Measurements from ENCODE around the gene GALNT16. TPM values are rescaled to one million over a fixed set of nuclear protein-coding genes. Genes with fewer than 3 reads are reported as not detected.
A peak's percentile ranks its signal among the peaks of the same experiment; 100 is the strongest.

The GALNT16 gene
- total RNA-seq, 4 donors from 2014 or later, result 8.3 to 11.7 (median 10.7) TPM

DNA sequence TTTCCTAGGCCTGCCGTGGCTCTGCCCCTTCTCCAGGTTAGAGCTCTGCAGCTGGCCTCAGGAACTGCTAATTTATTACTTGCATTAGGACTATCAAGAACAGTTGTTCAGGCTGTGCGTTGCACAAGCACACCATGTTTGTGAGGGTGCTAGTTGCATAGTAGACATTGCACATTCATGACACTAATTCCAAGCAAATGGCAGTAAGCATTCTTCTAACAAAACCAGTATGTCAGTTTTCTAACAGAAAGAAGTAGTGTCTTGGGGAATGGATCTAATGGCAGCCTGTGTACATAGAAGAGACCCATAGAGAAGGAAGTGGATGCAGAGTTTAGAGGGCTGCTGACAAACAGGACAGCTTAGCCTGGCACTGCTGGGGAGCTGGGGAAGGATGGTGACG, 84.2 kb downstream of the GALNT16 start:
- Histone ChIP-seq H3K36me3 (peaks cover 0 to 5% (median 0%) of the 10 kb centered on the region in 3 donors), H3K27ac (no peak overlapping the region), H3K27me3 (no peaks in the 10 kb centered on the region), H3K4me1 (no peaks in the 10 kb centered on the region), H3K9me3 (no peaks in the 10 kb centered on the region), H3K4me3 (no peak overlapping the region)
- no peak for DNase-seq (ENCODE audit: low spot score in 2 of 2)
- TF ChIP-seq, protein P1, sequence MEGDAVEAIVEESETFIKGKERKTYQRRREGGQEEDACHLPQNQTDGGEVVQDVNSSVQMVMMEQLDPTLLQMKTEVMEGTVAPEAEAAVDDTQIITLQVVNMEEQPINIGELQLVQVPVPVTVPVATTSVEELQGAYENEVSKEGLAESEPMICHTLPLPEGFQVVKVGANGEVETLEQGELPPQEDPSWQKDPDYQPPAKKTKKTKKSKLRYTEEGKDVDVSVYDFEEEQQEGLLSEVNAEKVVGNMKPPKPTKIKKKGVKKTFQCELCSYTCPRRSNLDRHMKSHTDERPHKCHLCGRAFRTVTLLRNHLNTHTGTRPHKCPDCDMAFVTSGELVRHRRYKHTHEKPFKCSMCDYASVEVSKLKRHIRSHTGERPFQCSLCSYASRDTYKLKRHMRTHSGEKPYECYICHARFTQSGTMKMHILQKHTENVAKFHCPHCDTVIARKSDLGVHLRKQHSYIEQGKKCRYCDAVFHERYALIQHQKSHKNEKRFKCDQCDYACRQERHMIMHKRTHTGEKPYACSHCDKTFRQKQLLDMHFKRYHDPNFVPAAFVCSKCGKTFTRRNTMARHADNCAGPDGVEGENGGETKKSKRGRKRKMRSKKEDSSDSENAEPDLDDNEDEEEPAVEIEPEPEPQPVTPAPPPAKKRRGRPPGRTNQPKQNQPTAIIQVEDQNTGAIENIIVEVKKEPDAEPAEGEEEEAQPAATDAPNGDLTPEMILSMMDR (IDR thresholded peaks at IDR 0.05), result no peak
- TF ChIP-seq EP300 (IDR thresholded peaks at IDR 0.05) (no peak), POLR2A (IDR thresholded peaks at IDR 0.05) (no peak)
- WGBS, 2 donors, result 81 to 84% methylated on average over 3 of the region's 3 CpGs

- TF ChIP-seq EP300 (IDR thresholded peaks at IDR 0.05) (no peak), POLR2A (IDR thresholded peaks at IDR 0.05) (no peak)
- TF ChIP-seq, protein P1 (IDR thresholded peaks at IDR 0.05), result no peak
These were observed 85.4 kb downstream of the GALNT16 start for GRCh38 chr14:69345402-69345801.

DNA sequence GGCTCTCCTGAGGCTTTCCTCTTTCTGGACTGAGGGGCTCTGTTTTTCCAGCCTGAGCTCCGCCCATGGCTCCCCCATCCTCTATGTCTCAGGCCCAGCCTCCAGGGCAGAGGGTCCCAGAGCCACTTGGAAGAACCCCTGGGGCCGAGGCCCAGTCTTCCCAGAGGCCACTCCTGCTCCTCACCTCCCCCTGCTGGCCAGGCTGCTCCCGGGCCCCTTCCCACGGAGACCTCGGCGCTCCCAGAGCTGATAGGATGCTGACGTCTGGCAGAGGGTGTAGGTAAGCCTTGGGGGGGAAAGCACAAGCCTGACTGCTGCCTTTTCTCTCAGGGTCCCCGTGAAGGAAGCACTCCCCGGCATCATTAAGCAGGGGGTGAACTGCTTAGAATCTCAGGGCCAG, 86.8 kb downstream of the GALNT16 start:
- WGBS, 2 donors, result 29% methylated on average over 7 to 9 of the region's 9 CpGs
- Histone ChIP-seq H3K4me3 (no peak overlapping the region), H3K36me3 (peaks cover 0 to 10% (median 0%) of the 10 kb centered on the region in 3 donors), H3K4me1 (no peaks in the 10 kb centered on the region), H3K27me3 (no peaks in the 10 kb centered on the region), H3K27ac (no peak overlapping the region), H3K9me3 (no peaks in the 10 kb centered on the region)
- no peak for DNase-seq (ENCODE audit: low spot score in 2 of 2)
- TF ChIP-seq EP300 (IDR thresholded peaks at IDR 0.05), result no peak
- TF ChIP-seq, protein P1 (IDR thresholded peaks at IDR 0.05), result peak in 4 of 5 experiments; percentile 9 to 42 (median 26)

More at GRCh38 chr14:69345402-69345801, 85.4 kb downstream of the GALNT16 start:
- H3K4me3 ChIP-seq, result no peak overlapping the region
- no peak for DNase-seq (ENCODE audit: low spot score in 2 of 2)
- WGBS, 2 donors, result 51 to 66% methylated on average over 4 of the region's 4 CpGs
- H3K27ac ChIP-seq, result no peak overlapping the region
- H3K27me3 ChIP-seq, result no peaks in the 10 kb centered on the region
- H3K4me1 ChIP-seq, result no peaks in the 10 kb centered on the region
- no peaks in the 10 kb centered on the region for H3K9me3 ChIP-seq
- H3K36me3 ChIP-seq, result peaks cover 0 to 10% (median 0%) of the 10 kb centered on the region in 3 donors

DNA sequence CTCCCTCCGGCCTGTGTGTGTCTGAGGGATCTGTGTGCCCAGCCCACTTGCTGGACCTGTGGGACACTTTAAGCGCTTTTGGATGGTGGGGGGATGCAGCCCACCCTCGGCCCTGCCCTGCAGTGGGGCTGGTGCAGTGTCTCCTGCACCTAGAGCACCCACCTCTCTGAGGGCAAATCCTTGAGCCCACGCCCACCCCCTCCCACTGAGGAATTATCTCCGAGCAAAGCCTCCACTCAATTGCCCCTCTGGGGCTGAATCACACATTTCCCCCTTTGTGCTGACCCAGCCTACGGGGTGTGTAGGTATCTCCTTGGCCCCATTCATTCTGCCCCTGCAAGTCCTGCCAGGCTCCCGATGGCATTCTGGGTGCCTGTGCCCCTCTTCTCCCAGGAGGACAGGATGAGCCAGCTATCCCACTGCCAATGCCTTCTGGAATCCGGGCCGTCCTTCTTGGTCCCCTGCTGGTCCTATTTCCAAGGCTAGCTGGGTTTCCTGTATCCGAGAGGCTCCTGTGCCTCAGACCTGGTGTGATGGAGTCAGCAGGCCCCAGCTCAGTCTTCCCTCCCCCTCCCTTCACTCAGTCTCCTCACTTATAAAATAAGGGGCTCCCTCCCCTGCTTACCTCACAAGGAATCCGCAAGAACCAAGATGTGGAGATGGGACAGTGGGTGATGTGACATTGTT, 89.3 kb downstream of the GALNT16 start:
- H3K27ac ChIP-seq, result no peak overlapping the region
- peaks cover 0 to 18% (median 0%) of the 10 kb centered on the region in 3 donors for H3K36me3 ChIP-seq
- H3K4me1 ChIP-seq, result no peaks in the 10 kb centered on the region
- no peaks in the 10 kb centered on the region for H3K9me3 ChIP-seq
- no peak for DNase-seq (ENCODE audit: low spot score in 2 of 2)
- no peak for TF ChIP-seq POLR2A (IDR thresholded peaks at IDR 0.05)
- TF ChIP-seq, protein P1 (IDR thresholded peaks at IDR 0.05), result no peak
- no peak for TF ChIP-seq EP300 (IDR thresholded peaks at IDR 0.05)
- 71 to 84% methylated on average over 8 to 11 of the region's 11 CpGs for WGBS, 2 donors
- H3K4me3 ChIP-seq, result no peak overlapping the region
- no peaks in the 10 kb centered on the region for H3K27me3 ChIP-seq

DNA sequence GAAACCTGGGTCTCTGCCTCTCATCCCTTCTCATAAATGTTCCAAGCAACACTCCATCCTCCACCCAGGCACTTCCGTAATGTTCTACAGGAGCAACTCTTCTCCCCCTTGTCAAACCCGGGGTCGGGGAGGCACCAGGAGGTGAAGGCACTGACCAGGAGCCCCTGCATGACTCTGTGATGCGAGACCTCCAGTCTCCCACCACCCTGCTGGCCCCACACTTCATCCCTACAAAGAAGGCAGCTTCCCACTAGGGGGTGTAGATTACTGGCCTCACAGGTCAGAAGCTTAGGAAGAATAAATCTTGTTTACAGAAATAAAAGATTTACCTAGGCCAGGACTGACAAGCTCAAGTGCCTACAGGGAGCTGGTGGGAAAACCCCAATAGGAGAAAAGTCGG, 90.9 kb downstream of the GALNT16 start:
- Histone ChIP-seq H3K27ac (no peak overlapping the region), H3K4me3 (no peak overlapping the region), H3K9me3 (no peaks in the 10 kb centered on the region), H3K4me1 (peaks cover 0 to 16% (median 0%) of the 10 kb centered on the region in 4 donors), H3K27me3 (no peaks in the 10 kb centered on the region), H3K36me3 (peaks cover 0 to 18% (median 0%) of the 10 kb centered on the region in 3 donors)
- 77 to 82% methylated on average over 5 of the region's 5 CpGs for WGBS, 2 donors
- DNase-seq (ENCODE audit: low spot score in 2 of 2), result no peak
- TF ChIP-seq POLR2A (IDR thresholded peaks at IDR 0.05) (no peak), EP300 (IDR thresholded peaks at IDR 0.05) (no peak)
- TF ChIP-seq, protein P1 (IDR thresholded peaks at IDR 0.05), result no peak

All from tibial nerve (tissue), 4 donors.